WERI-Rb-1 (cell line): ENCODE data around the gene PCOLCE2.
"Not testable (repeated sequence)": the region's sequence is repeated elsewhere in the genome, so short reads cannot be mapped to it uniquely, and the experiment has no call there.

Experiments used
- DNase-seq: peaks from one replicate; pipeline ENCODE4 v3.0.0-alpha.2; 2020
- H3K27ac ChIP-seq: fragments of 250-450 bp; sonication (Bioruptor Pico); 2 replicates; pipeline ENCODE4 v1.5.1; 2020; ENCODE audit warnings: mild to moderate bottlenecking, moderate library complexity
- H3K27me3 ChIP-seq: fragments of 250-450 bp; sonication (Bioruptor Pico); 2 replicates; pipeline ENCODE4 v1.5.1; 2021; ENCODE audit warnings: mild to moderate bottlenecking, low read depth, moderate library complexity; ENCODE audit not compliant: insufficient read depth, severe bottlenecking
- H3K36me3 ChIP-seq: fragments of 250-450 bp; sonication (Bioruptor Pico); 2 replicates; pipeline ENCODE4 v1.5.1; 2020; ENCODE audit warnings: mild to moderate bottlenecking, moderate library complexity
- H3K4me3 ChIP-seq: 2 replicates; pipeline ENCODE4 v1.5.1; 2011; ENCODE audit warnings: low read depth, mild to moderate bottlenecking, control low read depth, low read length
- H3K9me3 ChIP-seq: fragments of 250-450 bp; sonication (Bioruptor Pico); 2 replicates; pipeline ENCODE4 v1.5.1; 2021; ENCODE audit warnings: mild to moderate bottlenecking, moderate library complexity; ENCODE audit not compliant: severe bottlenecking
- TF ChIP-seq, protein P1 (sequence below): IDR thresholded peaks from 2 replicates; pipeline ENCODE4 v1.5.1; 2011; ENCODE audit warnings: low read depth, mild to moderate bottlenecking, control low read depth, inconsistent platforms, low read length

The PCOLCE2 gene

DNA sequence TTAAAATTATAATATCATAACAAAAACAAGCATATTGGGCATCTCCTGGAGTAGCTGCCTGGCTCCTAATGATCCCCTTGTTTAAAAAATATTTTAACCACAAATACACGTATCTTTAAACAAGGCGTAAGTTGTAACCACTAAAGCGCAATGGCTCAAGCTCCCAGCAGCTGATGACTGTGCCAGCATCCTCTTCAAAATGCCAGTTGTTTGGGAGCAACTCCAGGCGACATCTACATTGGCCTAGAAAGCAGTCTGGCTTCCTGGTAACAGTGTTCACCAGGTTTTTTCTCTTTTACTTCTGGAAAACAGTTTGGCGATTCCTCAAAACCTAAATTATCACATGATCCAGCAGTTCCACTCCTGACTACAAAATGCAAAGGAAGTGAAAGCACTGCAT is 13.8 kb downstream of the PCOLCE2 start:
- Histone ChIP-seq H3K4me3 (no peak overlapping the region), H3K27me3 (no peaks in the 10 kb centered on the region), H3K36me3 (no peaks in the 10 kb centered on the region), H3K9me3 (no peaks in the 10 kb centered on the region), H3K27ac (no peak overlapping the region)
- TF ChIP-seq, protein P1, sequence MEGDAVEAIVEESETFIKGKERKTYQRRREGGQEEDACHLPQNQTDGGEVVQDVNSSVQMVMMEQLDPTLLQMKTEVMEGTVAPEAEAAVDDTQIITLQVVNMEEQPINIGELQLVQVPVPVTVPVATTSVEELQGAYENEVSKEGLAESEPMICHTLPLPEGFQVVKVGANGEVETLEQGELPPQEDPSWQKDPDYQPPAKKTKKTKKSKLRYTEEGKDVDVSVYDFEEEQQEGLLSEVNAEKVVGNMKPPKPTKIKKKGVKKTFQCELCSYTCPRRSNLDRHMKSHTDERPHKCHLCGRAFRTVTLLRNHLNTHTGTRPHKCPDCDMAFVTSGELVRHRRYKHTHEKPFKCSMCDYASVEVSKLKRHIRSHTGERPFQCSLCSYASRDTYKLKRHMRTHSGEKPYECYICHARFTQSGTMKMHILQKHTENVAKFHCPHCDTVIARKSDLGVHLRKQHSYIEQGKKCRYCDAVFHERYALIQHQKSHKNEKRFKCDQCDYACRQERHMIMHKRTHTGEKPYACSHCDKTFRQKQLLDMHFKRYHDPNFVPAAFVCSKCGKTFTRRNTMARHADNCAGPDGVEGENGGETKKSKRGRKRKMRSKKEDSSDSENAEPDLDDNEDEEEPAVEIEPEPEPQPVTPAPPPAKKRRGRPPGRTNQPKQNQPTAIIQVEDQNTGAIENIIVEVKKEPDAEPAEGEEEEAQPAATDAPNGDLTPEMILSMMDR: no peak
- DNase-seq: no peak

DNA sequence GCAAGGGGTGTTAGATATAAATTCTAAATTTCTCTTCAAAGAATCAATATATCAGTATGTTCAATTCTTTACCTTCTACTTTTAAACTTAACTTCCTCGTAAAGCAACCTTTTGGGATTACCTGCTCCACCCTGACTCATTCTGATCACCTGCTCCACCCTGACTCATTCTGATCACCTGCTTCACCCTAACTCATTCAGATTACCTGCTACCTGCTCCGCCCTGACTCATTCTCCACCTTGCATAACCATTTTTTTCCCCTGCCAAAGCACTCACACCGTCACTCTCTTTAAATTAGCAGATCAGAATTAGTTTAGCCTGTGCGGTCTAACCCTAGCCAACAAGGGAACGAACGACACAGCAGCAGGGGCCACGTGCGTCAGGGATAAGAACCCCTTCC is 20.5 kb downstream of the PCOLCE2 start:
- not testable (repeated sequence) for H3K27me3 ChIP-seq, H3K27ac ChIP-seq, H3K36me3 ChIP-seq, H3K9me3 ChIP-seq, DNase-seq, H3K4me3 ChIP-seq

DNA sequence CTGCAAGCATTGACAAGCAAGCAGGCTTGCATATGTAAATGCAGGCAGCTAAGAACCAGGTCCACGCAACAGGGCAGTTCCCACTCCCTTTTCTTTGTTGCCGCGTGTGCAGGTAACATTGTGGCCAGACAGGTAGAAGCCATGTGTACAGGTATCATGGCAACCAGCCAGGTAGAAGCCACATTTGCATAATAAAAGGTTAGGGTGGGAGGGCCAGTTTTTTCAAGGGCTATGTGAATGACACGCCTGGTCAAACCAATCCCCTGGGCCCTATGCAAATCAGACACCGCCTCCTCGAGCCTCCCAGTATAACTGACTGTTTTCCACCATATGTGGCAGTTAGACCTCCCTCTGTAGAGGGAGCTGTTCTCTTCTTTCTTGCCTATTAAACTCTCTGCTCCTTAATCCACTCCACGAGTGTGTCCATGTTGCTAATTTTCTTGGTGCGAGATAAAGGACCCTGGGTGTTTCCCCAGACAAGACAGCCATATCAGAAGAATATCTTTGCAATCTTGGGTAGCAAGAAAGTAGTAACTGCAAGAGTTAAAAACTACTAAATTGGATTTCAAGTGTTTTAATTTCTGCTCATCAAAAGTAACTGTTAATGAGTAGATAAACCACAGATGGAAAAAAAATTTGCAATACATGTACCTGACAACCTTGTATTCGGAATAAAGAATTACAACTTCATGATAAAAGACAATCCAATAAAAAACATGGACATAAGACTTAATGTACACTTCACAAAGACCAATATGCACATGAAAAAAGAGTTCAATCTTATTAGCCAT is 21.8 kb downstream of the PCOLCE2 start:
- H3K27me3 ChIP-seq: no peaks in the 10 kb centered on the region
- H3K27ac ChIP-seq: no peak overlapping the region
- DNase-seq: peak; percentile 10
- no peak overlapping the region for H3K4me3 ChIP-seq
- H3K9me3 ChIP-seq: no peaks in the 10 kb centered on the region
- H3K36me3 ChIP-seq: no peaks in the 10 kb centered on the region
- TF ChIP-seq, protein P1: no peak

DNA sequence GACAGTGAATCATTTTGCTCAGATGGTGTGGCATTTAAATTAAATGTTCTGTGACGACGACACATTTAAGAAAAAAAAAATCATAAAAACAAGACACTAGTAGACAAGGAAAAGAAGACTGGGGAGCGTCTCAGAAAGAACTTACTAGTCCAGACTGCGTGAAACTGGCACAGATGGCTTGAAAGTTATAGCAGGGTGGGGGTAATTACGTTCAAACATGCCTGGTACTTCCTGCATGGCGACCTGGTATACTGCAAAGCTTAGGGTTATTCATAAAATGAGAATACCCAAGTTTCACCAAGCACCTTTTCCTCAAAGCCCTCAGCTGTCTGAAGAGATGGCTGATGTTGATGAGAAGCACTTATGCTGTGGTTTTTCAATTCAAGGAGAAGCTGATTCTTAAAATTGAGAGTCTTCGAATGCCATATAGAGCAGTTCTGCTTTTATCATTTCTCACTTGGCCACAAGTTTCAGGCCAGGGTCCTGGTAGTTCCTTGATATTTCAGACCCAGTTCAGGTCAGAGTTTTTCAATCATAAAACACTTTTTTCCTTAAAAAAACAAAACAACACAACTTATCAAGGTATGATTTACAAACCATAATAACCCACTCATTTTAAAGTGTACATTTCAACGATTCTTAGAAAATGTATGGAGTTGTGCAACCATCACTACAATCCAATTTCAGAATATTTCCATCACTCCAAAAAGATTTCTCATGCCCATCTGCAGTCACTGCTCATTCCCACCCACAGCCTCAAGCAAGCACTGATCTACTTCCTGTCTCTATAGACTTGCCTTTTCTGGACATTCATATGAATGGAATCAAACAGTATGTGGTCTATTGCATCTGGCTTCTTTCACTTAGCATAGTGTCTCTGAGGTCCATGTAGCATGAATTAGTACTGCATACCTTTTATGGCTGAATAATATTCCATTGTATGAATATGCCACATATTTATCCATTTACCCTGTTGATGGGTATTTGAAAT is 24.7 kb downstream of the PCOLCE2 start:
- no peak overlapping the region for H3K27ac ChIP-seq
- DNase-seq: no peak

DNA sequence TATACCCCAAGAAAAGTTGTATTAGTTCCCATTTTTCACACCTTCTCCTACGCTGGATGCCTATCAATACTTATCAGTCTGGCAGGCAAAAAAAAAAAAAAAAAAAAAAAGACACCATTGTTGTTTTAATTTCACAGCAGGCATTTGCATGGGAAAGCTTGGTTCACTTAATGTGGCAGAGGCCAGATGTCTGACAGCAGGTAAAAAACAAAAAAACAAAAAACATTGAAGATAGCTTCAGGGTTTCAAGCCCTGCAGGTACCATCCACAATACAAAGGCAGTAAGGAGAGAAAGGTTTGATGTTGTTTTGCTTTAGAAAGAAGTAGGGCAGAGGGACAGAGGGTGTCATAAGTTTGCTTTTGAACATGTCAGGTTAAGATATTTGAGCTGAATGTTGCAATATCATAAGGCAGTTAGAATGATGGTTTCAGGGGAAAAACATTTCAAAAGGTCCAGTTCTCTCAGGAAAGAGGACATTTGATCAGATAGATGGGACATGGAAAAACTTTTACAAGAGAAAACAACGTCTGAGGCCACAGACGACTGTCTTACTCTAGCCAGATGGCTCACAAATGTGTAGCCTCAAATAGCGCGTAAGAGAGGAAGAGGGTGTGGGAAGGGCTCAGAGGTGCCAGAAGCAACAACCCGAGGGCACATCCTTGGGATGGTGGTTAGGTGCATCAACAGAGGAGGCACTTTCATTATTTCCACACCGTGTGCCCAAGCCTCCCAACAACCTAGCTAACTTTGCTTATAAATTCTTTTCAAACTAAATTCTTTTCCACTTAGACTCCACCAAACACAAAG is 25.7 kb downstream of the PCOLCE2 start:
- Histone ChIP-seq H3K27me3 (no peaks in the 10 kb centered on the region), H3K36me3 (no peaks in the 10 kb centered on the region), H3K4me3 (no peak overlapping the region), H3K9me3 (no peaks in the 10 kb centered on the region), H3K27ac (no peak overlapping the region)
- no peak for DNase-seq
- TF ChIP-seq, protein P1: no peak

More for the DNA sequence above, 24.7 kb downstream of the PCOLCE2 start:
- H3K9me3 ChIP-seq: no peaks in the 10 kb centered on the region
- H3K27me3 ChIP-seq: no peaks in the 10 kb centered on the region
- H3K36me3 ChIP-seq: no peaks in the 10 kb centered on the region
- H3K4me3 ChIP-seq: no peak overlapping the region
- TF ChIP-seq, protein P1: no peak
